Endothelial cell of umbilical vein (primary cell): ENCODE measurements around the gene ATP6V1F. TPM values are rescaled to one million over a fixed set of nuclear protein-coding genes. Genes with fewer than 3 reads are reported as not detected.

Experiments used
- BruUV-seq: library from RNA; stranded (reverse); fragments of 400-500 nt; replicated peaks from 2 replicates; lab custom pipeline; 2021; lab: Mats Ljungman, UMichigan
- CTCF ChIA-PET: fragments of 300-600, 350-600 bp; sonication (Branson Sonifier 250); formaldehyde crosslinking; loops from one replicate; lab custom pipeline; 2021; ENCODE audit warnings: antibody characterized with exemption, inconsistent platforms; lab: Charles Lee
- POLR2A ChIA-PET: fragments of 300-600, 350-600 bp; sonication (Branson Sonifier 250); formaldehyde crosslinking; loops from one replicate; lab custom pipeline; 2021; ENCODE audit warnings: antibody characterized with exemption, inconsistent platforms; lab: Charles Lee
- DNase-seq: peaks from one replicate; pipeline ENCODE4 v3.0.0-alpha.2; 2011; ENCODE audit warnings: low read depth, low spot score
- FAIRE-seq: peaks from 2 replicates; lab custom pipeline; 2011; peaks lifted over from hg19 to GRCh38; lab: Jason Lieb, UNC
- H2AFZ ChIP-seq: 2 replicates; pipeline ENCODE4 v1.6.0; 2012; ENCODE audit warnings: low read depth, low read length, control low read depth, inconsistent platforms
- H3K27ac ChIP-seq: 2 replicates; pipeline ENCODE4 v1.5.1; 2011; ENCODE audit warnings: low read depth, mild to moderate bottlenecking, control low read depth, low read length, moderate library complexity; ENCODE audit not compliant: insufficient read depth
- H3K27me3 ChIP-seq, 2 experiments: 2 replicates each; pipeline versions ENCODE4 v1.6.0 to v1.6.1; 2011; ENCODE audit warnings: low read length in 2 of 2, mixed read lengths in 1 of 2; ENCODE audit not compliant: control insufficient read depth in 2 of 2, insufficient read depth in 2 of 2
- H3K36me3 ChIP-seq, 2 experiments: 2 replicates in 1 of 2; 3 replicates in 1 of 2; pipeline ENCODE4 v1.5.1; 2011; ENCODE audit warnings: low read length in 2 of 2, mild to moderate bottlenecking in 1 of 2, moderate library complexity in 1 of 2; ENCODE audit not compliant: control insufficient read depth in 2 of 2, insufficient read depth in 2 of 2; ENCODE audit errors: extremely low read depth in 1 of 2
- H3K4me1 ChIP-seq: 3 replicates; pipeline ENCODE4 v1.5.1; 2011; ENCODE audit warnings: mild to moderate bottlenecking, low read length; ENCODE audit not compliant: control insufficient read depth, insufficient read depth; ENCODE audit errors: extremely low read depth
- H3K4me2 ChIP-seq: 2 replicates; pipeline ENCODE4 v1.6.1; 2011; ENCODE audit warnings: low read length, control low read depth, mixed read lengths; ENCODE audit not compliant: insufficient read depth
- H3K4me3 ChIP-seq, 3 experiments: fragments of 200-600 bp in 1 of 3; sonication (generic), shearing (Covaris generic) in 1 of 3; replicated peaks in 1 of 3; 2 replicates each; pipeline ENCODE4 v1.5.1; 2011 to 2016; ENCODE audit warnings: control low read depth in 3 of 3, low read length in 3 of 3, mild to moderate bottlenecking in 2 of 3, inconsistent platforms in 1 of 3, low read depth in 1 of 3, moderate library complexity in 1 of 3; ENCODE audit not compliant: insufficient read depth in 1 of 3
- H3K79me2 ChIP-seq: 2 replicates; pipeline ENCODE4 v1.6.0; 2012; ENCODE audit warnings: low read length, inconsistent platforms; ENCODE audit not compliant: control insufficient read depth, insufficient read depth
- H3K9ac ChIP-seq: replicated peaks from 2 replicates; pipeline ENCODE3; 2011; ENCODE audit warnings: low read length, control low read depth; ENCODE audit not compliant: insufficient read depth; ENCODE audit errors: extremely low read depth
- H3K9me1 ChIP-seq: replicated peaks from 3 replicates; pipeline ENCODE4 v1.6.0; 2011; ENCODE audit warnings: mild to moderate bottlenecking, low read length; ENCODE audit not compliant: control insufficient read depth, insufficient read depth; ENCODE audit errors: extremely low read depth
- H3K9me3 ChIP-seq: replicated peaks from 2 replicates; pipeline ENCODE4 v1.5.1; 2012; ENCODE audit warnings: low read length, inconsistent platforms; ENCODE audit not compliant: control insufficient read depth, insufficient read depth
- H4K20me1 ChIP-seq: replicated peaks from 2 replicates; pipeline ENCODE3; 2011; ENCODE audit warnings: mild to moderate bottlenecking, low read length; ENCODE audit not compliant: control insufficient read depth, insufficient read depth; ENCODE audit errors: extremely low read depth
- EZH2 ChIP-seq: IDR thresholded peaks from 2 replicates; pipeline ENCODE4 v1.6.1; 2012; ENCODE audit warnings: borderline replicate concordance, low read depth, mild to moderate bottlenecking, moderate library complexity, low read length, inconsistent platforms; ENCODE audit not compliant: severe bottlenecking
- FOS ChIP-seq: IDR thresholded peaks from 2 replicates; pipeline ENCODE4 v1.6.1; 2011; ENCODE audit warnings: mild to moderate bottlenecking, low read length, moderate library complexity, borderline replicate concordance; ENCODE audit not compliant: insufficient read depth
- GATA2 ChIP-seq: IDR thresholded peaks from 2 replicates; pipeline ENCODE4 v1.7.0; 2011; ENCODE audit warnings: low read depth, mild to moderate bottlenecking, moderate library complexity, mixed read lengths, low read length; ENCODE audit not compliant: insufficient read length, insufficient read depth
- JUN ChIP-seq: IDR thresholded peaks from 2 replicates; pipeline ENCODE4 v1.6.1; 2011; ENCODE audit warnings: borderline replicate concordance, low read depth; ENCODE audit not compliant: insufficient read length, insufficient read depth
- MAX ChIP-seq: IDR thresholded peaks from 2 replicates; pipeline ENCODE4 v1.6.1; 2011; ENCODE audit not compliant: insufficient read depth, insufficient read length
- MYC ChIP-seq: IDR thresholded peaks from one replicate; pipeline ENCODE4 v1.6.1; 2011; ENCODE audit warnings: mild to moderate bottlenecking, low read depth, low read length
- POLR2A ChIP-seq: IDR thresholded peaks from 2 replicates; pipeline ENCODE4 v1.6.1; 2012; ENCODE audit warnings: low read depth, mild to moderate bottlenecking, control low read depth, low read length
- POLR2AphosphoS5 ChIP-seq: IDR thresholded peaks from 2 replicates; pipeline ENCODE4 v1.6.1; 2012; ENCODE audit warnings: low read depth, mild to moderate bottlenecking, control low read depth, low read length, moderate library complexity; ENCODE audit not compliant: insufficient read depth
- dilution Hi-C: fragments of 300-500 bp; cut with MboI; formaldehyde crosslinking; loops from one replicate; pipeline ENCODE4 v1.15.0; 2019; ENCODE audit warnings: low sequenced_read_pairs; ENCODE audit not compliant: extremely low pct_ligation_motif_present
- intact Hi-C: fragments of 100-400 bp; cut with micrococcal nuclease; formaldehyde crosslinking; loops from one replicate; pipeline ENCODE4 v1.10.0; 2022
- polyA plus RNA-seq, 4 experiments: library from polyadenylated mRNA; depleted of rRNA in 3 of 4; stranded (reverse) in 3 of 4; unstranded in 1 of 4; fragments of >200 nt; gene quantifications; 2 replicates each; pipeline versions ENCODE4 v1.2.1 to v1.2.3, GENCODE V29; 2011 to 2012; ENCODE audit warnings: missing spikeins in 1 of 4
- total RNA-seq: library from RNA; stranded (reverse); gene quantifications from 2 replicates; pipeline ENCODE4 v1.2.3, GENCODE V29; 2021
- TF ChIP-seq, protein P1 (sequence below), 2 donors: IDR thresholded peaks; 1 replicate in 1 of 2; 2 replicates in 1 of 2; pipeline ENCODE4 v1.5.1; 2011; ENCODE audit warnings: low read length in 2 of 2, mild to moderate bottlenecking in 2 of 2, moderate library complexity in 2 of 2, control low read depth in 1 of 2, inconsistent platforms in 1 of 2, low read depth in 1 of 2; ENCODE audit not compliant: insufficient read depth in 1 of 2; ENCODE audit errors: extremely low read depth in 1 of 2

Gene ATP6V1F
- total and polyA plus RNA-seq, 2 donors (not counting 3 experiments of a cell fraction or from before 2014, with no cell fraction given), result 156 to 360 TPM

GRCh38 chr7:128871050-128871449 lies 8.4 kb downstream of the ATP6V1F start:
- Histone ChIP-seq H3K9me3 (no peaks in the 10 kb centered on the region), H3K27me3 (peaks cover 2 to 4% of the 10 kb centered on the region in 2 experiments), H3K79me2 (no peaks in the 10 kb centered on the region), H3K4me3 (no peak overlapping the region), H3K9ac (no peak overlapping the region), H3K9me1 (no peaks in the 10 kb centered on the region), H3K36me3 (peaks cover 0 to 4% of the 10 kb centered on the region in 2 experiments), H2AFZ (no peak overlapping the region), H3K4me2 (no peak overlapping the region), H3K27ac (no peak overlapping the region), H3K4me1 (peaks cover 3% of the 10 kb centered on the region), H4K20me1 (no peaks in the 10 kb centered on the region)
- ChIA-PET POLR2A (no interaction called here), CTCF (interaction anchor here (0.6 to 1.4 kb wide), 3 partner anchors 8 to 262 kb away, joined by 3 to 4 read pairs (median 3); no protein-coding TSS in a partner anchor)
- FAIRE-seq, result no peak
- DNase-seq, result no peak
- dilution Hi-C loops, result no loop called here
- no TSS peak for BruUV-seq
- TF ChIP-seq POLR2AphosphoS5 (no peak), MAX (no peak), MYC (no peak), POLR2A (no peak), GATA2 (no peak), EZH2 (no peak), JUN (no peak), FOS (no peak)
- TF ChIP-seq, protein P1, sequence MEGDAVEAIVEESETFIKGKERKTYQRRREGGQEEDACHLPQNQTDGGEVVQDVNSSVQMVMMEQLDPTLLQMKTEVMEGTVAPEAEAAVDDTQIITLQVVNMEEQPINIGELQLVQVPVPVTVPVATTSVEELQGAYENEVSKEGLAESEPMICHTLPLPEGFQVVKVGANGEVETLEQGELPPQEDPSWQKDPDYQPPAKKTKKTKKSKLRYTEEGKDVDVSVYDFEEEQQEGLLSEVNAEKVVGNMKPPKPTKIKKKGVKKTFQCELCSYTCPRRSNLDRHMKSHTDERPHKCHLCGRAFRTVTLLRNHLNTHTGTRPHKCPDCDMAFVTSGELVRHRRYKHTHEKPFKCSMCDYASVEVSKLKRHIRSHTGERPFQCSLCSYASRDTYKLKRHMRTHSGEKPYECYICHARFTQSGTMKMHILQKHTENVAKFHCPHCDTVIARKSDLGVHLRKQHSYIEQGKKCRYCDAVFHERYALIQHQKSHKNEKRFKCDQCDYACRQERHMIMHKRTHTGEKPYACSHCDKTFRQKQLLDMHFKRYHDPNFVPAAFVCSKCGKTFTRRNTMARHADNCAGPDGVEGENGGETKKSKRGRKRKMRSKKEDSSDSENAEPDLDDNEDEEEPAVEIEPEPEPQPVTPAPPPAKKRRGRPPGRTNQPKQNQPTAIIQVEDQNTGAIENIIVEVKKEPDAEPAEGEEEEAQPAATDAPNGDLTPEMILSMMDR (IDR thresholded peaks at IDR 0.05; ENCODE audit: extremely low read depth in 1 of 2, insufficient read depth in 1 of 2, low read depth in 1 of 2, low read length in 2 of 2), result no peak
- intact Hi-C loops, result no loop called here
